Measurements from ENCODE around the gene SLC17A7. TPM values are rescaled to one million over a fixed set of nuclear protein-coding genes. Genes with fewer than 3 reads are reported as not detected.
A peak's percentile ranks its signal among the peaks of the same experiment; 100 is the strongest.

Gene SLC17A7
- total RNA-seq, 2 donors from 2014 or later = 0.59 to 0.67 TPM

GRCh38 chr19:49387936-49388372 is 53.4 kb downstream of the SLC17A7 start, which contains the start of gene KASH5:
Gene KASH5, plus strand, starts transcription at chr19:49388249. Its CDS starts 2,635 bp downstream, at chr19:49390884.
- no peaks in the 10 kb centered on the region for H3K27me3 ChIP-seq
- DNase-seq (ENCODE audit: low spot score) = peak; percentile 65
- H3K36me3 ChIP-seq = no peaks in the 10 kb centered on the region
- peaks cover 0 to 4% of the 10 kb centered on the region in 2 donors for H3K4me1 ChIP-seq
- peaks cover under 1% of the 10 kb centered on the region in 2 donors for H3K9me3 ChIP-seq
- H3K4me3 ChIP-seq = peak within 1 kb of the TSS in 1 of 2 donors; percentile 24
- no peak within 1 kb of the TSS for H3K27ac ChIP-seq
- TF ChIP-seq CTCF (IDR thresholded peaks at IDR 0.05) = no peak

GRCh38 chr19:49383599-49383998 is 57.7 kb downstream of the SLC17A7 start:
- DNase-seq (ENCODE audit: low spot score) = no peak
- Histone ChIP-seq H3K4me3 (no peak overlapping the region), H3K9me3 (peaks cover 6 to 17% of the 10 kb centered on the region in 2 donors), H3K36me3 (no peaks in the 10 kb centered on the region), H3K4me1 (peaks cover 0 to 4% of the 10 kb centered on the region in 2 donors), H3K27me3 (no peaks in the 10 kb centered on the region), H3K27ac (no peak overlapping the region)
- TF ChIP-seq CTCF (IDR thresholded peaks at IDR 0.05) = no peak

GRCh38 chr19:49382639-49383038 is 58.7 kb downstream of the SLC17A7 start:
- H3K27ac ChIP-seq = no peak overlapping the region
- no peaks in the 10 kb centered on the region for H3K4me1 ChIP-seq
- no peaks in the 10 kb centered on the region for H3K36me3 ChIP-seq
- no peaks in the 10 kb centered on the region for H3K27me3 ChIP-seq
- DNase-seq (ENCODE audit: low spot score) = no peak
- H3K9me3 ChIP-seq = peaks cover 6 to 17% of the 10 kb centered on the region in 2 donors
- no peak overlapping the region for H3K4me3 ChIP-seq
- TF ChIP-seq CTCF (IDR thresholded peaks at IDR 0.05) = no peak

GRCh38 chr19:49380391-49380790 is 60.9 kb downstream of the SLC17A7 start:
- Histone ChIP-seq H3K36me3 (no peaks in the 10 kb centered on the region), H3K9me3 (peaks cover 6 to 17% of the 10 kb centered on the region in 2 donors), H3K27ac (no peak overlapping the region), H3K4me3 (no peak overlapping the region), H3K4me1 (no peaks in the 10 kb centered on the region), H3K27me3 (no peaks in the 10 kb centered on the region)
- DNase-seq (ENCODE audit: low spot score) = no peak
- TF ChIP-seq CTCF (IDR thresholded peaks at IDR 0.05) = no peak

Other genes starting within 250 kb of the SLC17A7 start
- gene SLC6A16, start 116.3 kb downstream of the SLC17A7 start, total RNA-seq = under 1 TPM; 0.56 to 0.90 TPM
- gene CD37, start 106.1 kb downstream of the SLC17A7 start, total RNA-seq = 10 to 100 TPM in 1 of 2 donors, 1 to 10 TPM in 1; 2.6 to 12.1 TPM
- gene TEAD2, start 79.1 kb downstream of the SLC17A7 start, total RNA-seq = 10 to 100 TPM; 39.8 to 45.3 TPM
- gene DKKL1, start 77.7 kb downstream of the SLC17A7 start, total RNA-seq = not detected
- gene KASH5, start 53.3 kb downstream of the SLC17A7 start, total RNA-seq = not detected
- not detected for gene PTH2, start 18.1 kb downstream of the SLC17A7 start, total RNA-seq
- not detected for gene GFY, start 16.1 kb downstream of the SLC17A7 start, total RNA-seq
- 10 to 100 TPM; 55.8 to 61.5 TPM for gene PIH1D1, start 10.3 kb upstream of the SLC17A7 start, total RNA-seq
- 10 to 100 TPM in 1 of 2 donors, 1 to 10 TPM in 1; 9.5 to 18.5 TPM for gene ALDH16A1, start 11.7 kb upstream of the SLC17A7 start, total RNA-seq
- gene FLT3LG, start 32.7 kb upstream of the SLC17A7 start, total RNA-seq = 1 to 10 TPM; 1.1 to 2.6 TPM
- gene RPL13A, start 46.1 kb upstream of the SLC17A7 start, total RNA-seq = 1,000 to 10,000 TPM in 1 of 2 donors, 100 to 1,000 TPM in 1; 765 to 1,868 TPM
- 1,000 to 10,000 TPM; 1,048 to 2,648 TPM for gene RPS11, start 54.9 kb upstream of the SLC17A7 start, total RNA-seq
- gene FCGRT, start 71.1 kb upstream of the SLC17A7 start, total RNA-seq = 100 to 1,000 TPM in 1 of 2 donors, 10 to 100 TPM in 1; 98.2 to 123 TPM
- gene RCN3, start 86.5 kb upstream of the SLC17A7 start, total RNA-seq = 10 to 100 TPM; 15.8 to 17.2 TPM
- gene NOSIP, start 139.0 kb upstream of the SLC17A7 start, total RNA-seq = 10 to 100 TPM; 39.0 to 62.3 TPM
- gene PRRG2, start 139.8 kb upstream of the SLC17A7 start, total RNA-seq = 1 to 10 TPM in 1 of 2 donors, under 1 TPM in 1; 0.63 to 2.3 TPM
- gene PRR12, start 149.7 kb upstream of the SLC17A7 start, total RNA-seq = 10 to 100 TPM in 1 of 2 donors, 1 to 10 TPM in 1; 6.6 to 13.3 TPM
- 10 to 100 TPM; 60.9 to 83.5 TPM for gene RRAS, start 198.6 kb upstream of the SLC17A7 start, total RNA-seq
- gene SCAF1, start 200.7 kb upstream of the SLC17A7 start, total RNA-seq = 10 to 100 TPM; 14.3 to 22.3 TPM
- gene IRF3, start 224.3 kb upstream of the SLC17A7 start, total RNA-seq = 10 to 100 TPM; 33.2 to 34.0 TPM
- gene BCL2L12, start 224.4 kb upstream of the SLC17A7 start, total RNA-seq = 1 to 10 TPM; 5.7 to 6.5 TPM
- gene PRMT1, start 235.7 kb upstream of the SLC17A7 start, total RNA-seq = 100 to 1,000 TPM; 187 to 192 TPM
- under 1 TPM in 1 of 2 donors, not detected in 1; 0.43 TPM for gene ADM5, start 248.1 kb upstream of the SLC17A7 start, total RNA-seq
- 1 to 10 TPM; 1.2 to 2.8 TPM for gene CPT1C, start 249.6 kb upstream of the SLC17A7 start, total RNA-seq